Esophagus (tissue), 2 donors: ENCODE data around the gene SPATC1L. TPM values are rescaled to one million over a fixed set of nuclear protein-coding genes. Genes with fewer than 3 reads are reported as not detected.

ENCODE experiments used
- H3K27ac ChIP-seq, 2 donors: one replicate each; pipeline ENCODE4 v1.5.1; 2013; ENCODE audit warnings: low read depth in 2 of 2, mild to moderate bottlenecking in 2 of 2, inconsistent platforms in 1 of 2, low read length in 1 of 2, moderate library complexity in 1 of 2
- H3K27me3 ChIP-seq, 2 donors: one replicate each; pipeline ENCODE4 v1.6.1; 2013; ENCODE audit warnings: low read length in 2 of 2, control low read depth in 1 of 2, mild to moderate bottlenecking in 1 of 2; ENCODE audit not compliant: insufficient read depth in 2 of 2, control insufficient read depth in 1 of 2
- H3K36me3 ChIP-seq, 2 donors: one replicate each; pipeline ENCODE4 v1.6.1; 2013; ENCODE audit warnings: low read length in 1 of 2; ENCODE audit not compliant: control insufficient read depth in 2 of 2, insufficient read depth in 2 of 2
- H3K4me1 ChIP-seq, 2 donors: one replicate each; pipeline ENCODE4 v1.6.1; 2013; ENCODE audit warnings: low read length in 1 of 2; ENCODE audit not compliant: control insufficient read depth in 2 of 2, insufficient read depth in 2 of 2
- H3K4me3 ChIP-seq, 2 donors: one replicate each; pipeline ENCODE4 v1.5.1; 2013; ENCODE audit warnings: low read length in 2 of 2, mild to moderate bottlenecking in 2 of 2, low read depth in 1 of 2, moderate library complexity in 1 of 2
- H3K9me3 ChIP-seq, 2 donors: one replicate each; pipeline ENCODE4 v1.6.1; 2013; ENCODE audit warnings: mild to moderate bottlenecking in 2 of 2, low read depth in 1 of 2, low read length in 1 of 2, moderate library complexity in 1 of 2; ENCODE audit not compliant: control insufficient read depth in 2 of 2, insufficient read depth in 1 of 2
- WGBS, 2 donors: extraction: QIAGEN DNeasy Blood & Tissue Kit; methylation state at CpG; one replicate each; pipeline ENCODE4 v1.1.7; 2013; 5-methylcytosine and 5-hydroxymethylcytosine counted together
- polyA plus RNA-seq, 2 donors: library from polyadenylated mRNA; stranded (reverse); fragments of 200-250 nt; gene quantifications; one replicate each; pipeline ENCODE4 v1.2.3, GENCODE V29; 2013
- donor health status: healthy with polysubstance abuse.
- donor health status: Bipolar disorder and iron deficiency.

SPATC1L gene
- polyA plus RNA-seq, 2 donors: 5.2 to 9.3 TPM

DNA sequence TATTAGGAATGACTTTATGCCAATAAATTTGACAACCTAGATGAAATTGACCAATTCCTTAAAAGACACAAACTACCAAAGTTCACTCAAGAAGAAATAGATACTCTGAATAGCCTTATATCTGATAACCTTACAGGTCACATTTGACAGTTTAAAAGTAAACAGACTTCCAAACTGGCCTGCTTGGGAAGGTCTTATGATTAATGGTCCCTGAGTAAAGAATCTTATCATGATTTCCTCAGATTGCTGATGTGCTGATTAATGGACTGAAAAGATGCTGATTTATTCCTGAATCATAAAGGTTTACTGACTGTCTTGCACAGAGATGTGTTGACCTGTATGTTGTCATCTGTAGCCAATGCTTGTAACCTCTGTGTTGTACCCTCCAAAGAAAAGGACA, 19.2 kb downstream of the SPATC1L start:
- no peaks in the 10 kb centered on the region for H3K36me3 ChIP-seq
- no peaks in the 10 kb centered on the region for H3K27me3 ChIP-seq
- no peak overlapping the region for H3K4me3 ChIP-seq
- H3K9me3 ChIP-seq: no peaks in the 10 kb centered on the region
- peaks cover 0 to 2% of the 10 kb centered on the region in 2 donors for H3K4me1 ChIP-seq
- H3K27ac ChIP-seq: no peak overlapping the region

GRCh38 chr21:46163380-46163779, 20.9 kb downstream of the SPATC1L start:
- WGBS, 2 donors: 75 to 90% methylated on average over 4 of the region's 4 CpGs

GRCh38 chr21:46161633-46162592, 22.3 kb downstream of the SPATC1L start:
- Histone ChIP-seq H3K27ac (no peak overlapping the region), H3K9me3 (no peaks in the 10 kb centered on the region), H3K4me1 (peaks cover 0 to 2% of the 10 kb centered on the region in 2 donors), H3K4me3 (no peak overlapping the region), H3K36me3 (no peaks in the 10 kb centered on the region), H3K27me3 (no peaks in the 10 kb centered on the region)
- WGBS, 2 donors: 69 to 87% methylated on average over 66 to 72 of the region's 72 CpGs

More at GRCh38 chr21:46163380-46163779, 20.9 kb downstream of the SPATC1L start:
- Histone ChIP-seq H3K9me3 (no peaks in the 10 kb centered on the region), H3K27ac (no peak overlapping the region), H3K4me3 (no peak overlapping the region), H3K4me1 (peaks cover 0 to 2% of the 10 kb centered on the region in 2 donors), H3K27me3 (no peaks in the 10 kb centered on the region), H3K36me3 (no peaks in the 10 kb centered on the region)

DNA sequence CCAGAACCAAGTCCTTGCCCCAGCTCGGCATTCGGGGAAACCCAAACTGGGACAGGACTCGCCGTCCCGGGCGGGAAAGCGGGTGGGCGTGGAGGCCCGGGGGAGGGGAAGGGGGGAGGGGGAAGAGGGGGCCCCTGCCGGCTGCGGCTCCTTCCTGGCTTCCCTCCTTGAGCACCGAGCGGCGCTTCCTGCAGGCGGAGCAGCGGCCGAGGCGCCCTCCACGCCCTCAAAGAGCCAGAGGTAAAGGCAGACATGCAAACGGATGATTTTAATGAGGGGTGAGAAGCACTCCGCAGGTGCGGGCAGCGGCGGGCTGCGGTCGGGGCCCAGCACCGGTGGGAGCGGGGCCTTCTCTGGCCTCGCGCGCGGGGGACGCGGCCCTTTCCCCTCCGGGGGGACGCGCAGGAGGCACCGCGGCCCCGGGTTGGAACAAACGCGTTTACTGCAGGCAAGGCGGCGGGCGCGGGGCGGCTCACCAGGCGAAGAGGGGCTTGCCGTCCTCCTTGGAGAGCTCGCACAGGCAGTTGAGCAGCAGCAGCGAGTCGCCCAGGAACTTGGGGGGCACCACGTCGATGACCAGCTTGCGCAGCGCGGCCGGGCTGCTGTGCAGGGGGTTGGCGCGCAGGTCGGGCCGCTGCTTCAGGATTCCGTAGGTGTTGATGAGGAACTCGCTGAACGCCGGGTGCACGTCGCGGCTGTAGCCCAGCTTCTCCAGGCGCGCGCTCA, 23.2 kb downstream of the SPATC1L start:
- Histone ChIP-seq H3K4me1 (peaks cover 0 to 2% of the 10 kb centered on the region in 2 donors), H3K27me3 (no peaks in the 10 kb centered on the region), H3K27ac (no peak overlapping the region), H3K9me3 (no peaks in the 10 kb centered on the region), H3K36me3 (no peaks in the 10 kb centered on the region), H3K4me3 (no peak overlapping the region)
- WGBS, 2 donors: 62 to 96% methylated on average over 56 to 71 of the region's 72 CpGs

DNA sequence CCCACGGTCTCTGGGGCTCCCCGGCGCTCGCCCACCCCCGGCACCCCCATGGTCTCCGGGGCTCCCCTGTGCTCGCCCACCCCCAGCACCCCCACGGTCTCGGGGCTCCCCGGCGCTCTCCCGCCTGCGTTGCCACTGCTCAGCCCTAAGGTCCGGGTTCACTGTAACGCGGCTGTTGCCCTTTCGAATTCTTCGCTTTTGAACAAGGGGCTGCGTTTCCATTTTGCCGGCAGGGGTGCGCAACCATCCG, 23.7 kb downstream of the SPATC1L start:
- no peak overlapping the region for H3K27ac ChIP-seq
- no peak overlapping the region for H3K4me3 ChIP-seq
- WGBS, 2 donors: 92 to 99% methylated on average over 20 to 22 of the region's 22 CpGs
- H3K4me1 ChIP-seq: peaks cover 0 to 2% of the 10 kb centered on the region in 2 donors
- H3K36me3 ChIP-seq: no peaks in the 10 kb centered on the region
- H3K27me3 ChIP-seq: no peaks in the 10 kb centered on the region
- H3K9me3 ChIP-seq: no peaks in the 10 kb centered on the region

- Histone ChIP-seq H3K27me3 (no peaks in the 10 kb centered on the region), H3K27ac (no peak overlapping the region), H3K36me3 (no peaks in the 10 kb centered on the region), H3K4me1 (peaks cover 0 to 2% of the 10 kb centered on the region in 2 donors), H3K9me3 (no peaks in the 10 kb centered on the region), H3K4me3 (no peak overlapping the region)
- WGBS, 2 donors: 93 to 94% methylated on average over 31 to 32 of the region's 32 CpGs
These were observed 24.2 kb downstream of the SPATC1L start for GRCh38 chr21:46159841-46160656.

GRCh38 chr21:46159390-46159789, 24.9 kb downstream of the SPATC1L start:
- H3K4me3 ChIP-seq: no peak overlapping the region
- H3K4me1 ChIP-seq: peaks cover 0 to 2% of the 10 kb centered on the region in 2 donors
- 90 to 92% methylated on average over 12 of the region's 12 CpGs for WGBS, 2 donors
- no peaks in the 10 kb centered on the region for H3K9me3 ChIP-seq
- no peaks in the 10 kb centered on the region for H3K36me3 ChIP-seq
- no peak overlapping the region for H3K27ac ChIP-seq
- no peaks in the 10 kb centered on the region for H3K27me3 ChIP-seq

GRCh38 chr21:46158666-46159300, 25.5 kb downstream of the SPATC1L start:
- Histone ChIP-seq H3K4me1 (peaks cover 0 to 2% of the 10 kb centered on the region in 2 donors), H3K27ac (no peak overlapping the region), H3K27me3 (no peaks in the 10 kb centered on the region), H3K36me3 (no peaks in the 10 kb centered on the region), H3K9me3 (no peaks in the 10 kb centered on the region), H3K4me3 (no peak overlapping the region)
- WGBS, 2 donors: 90 to 94% methylated on average over 10 of the region's 10 CpGs

- H3K27me3 ChIP-seq: no peaks in the 10 kb centered on the region
- H3K4me1 ChIP-seq: peaks cover 0 to 6% of the 10 kb centered on the region in 2 donors
- no peaks in the 10 kb centered on the region for H3K36me3 ChIP-seq
- H3K27ac ChIP-seq: no peak overlapping the region
- WGBS, 2 donors: 90 to 97% methylated on average over 15 of the region's 15 CpGs
- no peak overlapping the region for H3K4me3 ChIP-seq
- H3K9me3 ChIP-seq: no peaks in the 10 kb centered on the region
These were observed 26.2 kb downstream of the SPATC1L start for GRCh38 chr21:46157987-46158451.
